ENCODE measurements around the gene POLN. TPM values are rescaled to one million over a fixed set of nuclear protein-coding genes. Genes with fewer than 3 reads are reported as not detected.
A peak's percentile ranks its signal among the peaks of the same experiment; 100 is the strongest.

POLN gene
- polyA plus RNA-seq, 2 of the 4 experiments (the other 2 are of a cell fraction), result 2.4 to 2.9 TPM

DNA sequence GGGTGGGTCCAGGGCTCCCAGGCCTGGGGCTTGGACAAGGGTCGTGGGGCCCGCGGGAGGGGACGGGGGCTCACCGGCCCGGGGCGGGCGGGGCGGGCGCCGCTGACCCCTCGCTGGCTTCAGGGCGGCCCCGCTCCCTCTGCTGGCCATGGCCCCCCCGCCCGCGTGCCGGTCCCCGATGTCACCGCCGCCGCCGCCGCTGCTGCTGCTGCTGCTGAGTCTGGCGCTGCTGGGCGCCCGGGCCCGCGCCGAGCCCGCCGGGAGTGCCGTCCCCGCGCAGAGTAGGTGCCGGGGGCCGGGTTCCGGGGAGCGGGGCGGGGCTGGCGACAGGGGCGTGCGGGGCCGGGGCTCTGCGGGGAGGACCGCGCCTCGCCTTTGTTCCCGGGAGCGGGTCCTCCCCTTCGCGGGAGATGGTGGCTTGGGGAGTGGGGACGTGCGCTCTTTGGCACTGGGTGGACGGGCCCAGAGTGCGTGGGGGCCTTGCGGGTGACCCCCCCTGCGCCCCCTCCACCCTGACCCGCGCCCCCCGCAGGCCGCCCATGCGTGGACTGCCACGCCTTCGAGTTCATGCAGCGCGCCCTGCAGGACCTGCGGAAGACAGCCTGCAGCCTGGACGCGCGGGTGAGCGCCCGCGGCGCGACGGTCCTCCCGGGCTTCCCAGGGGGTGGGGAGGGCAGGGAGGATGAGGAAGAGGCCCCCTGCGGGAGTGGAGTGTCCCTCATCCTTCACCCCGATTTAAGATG, 199.5 kb downstream of the POLN start:
- peak overlapping the region; percentile 96 to 97 for H3K27ac ChIP-seq
- ATAC-seq (peak; percentile 29 to 58), FAIRE-seq (no peak), DNase-seq (ENCODE audit: low read depth in 1 of 2, low spot score in 1 of 2) (no peak)
- TF ChIP-seq, protein P1, sequence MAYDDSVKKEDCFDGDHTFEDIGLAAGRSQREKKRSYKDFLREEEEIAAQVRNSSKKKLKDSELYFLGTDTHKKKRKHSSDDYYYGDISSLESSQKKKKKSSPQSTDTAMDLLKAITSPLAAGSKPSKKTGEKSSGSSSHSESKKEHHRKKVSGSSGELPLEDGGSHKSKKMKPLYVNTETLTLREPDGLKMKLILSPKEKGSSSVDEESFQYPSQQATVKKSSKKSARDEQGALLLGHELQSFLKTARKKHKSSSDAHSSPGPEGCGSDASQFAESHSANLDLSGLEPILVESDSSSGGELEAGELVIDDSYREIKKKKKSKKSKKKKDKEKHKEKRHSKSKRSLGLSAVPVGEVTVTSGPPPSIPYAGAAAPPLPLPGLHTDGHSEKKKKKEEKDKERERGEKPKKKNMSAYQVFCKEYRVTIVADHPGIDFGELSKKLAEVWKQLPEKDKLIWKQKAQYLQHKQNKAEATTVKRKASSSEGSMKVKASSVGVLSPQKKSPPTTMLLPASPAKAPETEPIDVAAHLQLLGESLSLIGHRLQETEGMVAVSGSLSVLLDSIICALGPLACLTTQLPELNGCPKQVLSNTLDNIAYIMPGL (CRISPR knock-in tag; IDR thresholded peaks at IDR 0.05; ENCODE audit: borderline replicate concordance), result no peak
- TF ChIP-seq, protein P2, sequence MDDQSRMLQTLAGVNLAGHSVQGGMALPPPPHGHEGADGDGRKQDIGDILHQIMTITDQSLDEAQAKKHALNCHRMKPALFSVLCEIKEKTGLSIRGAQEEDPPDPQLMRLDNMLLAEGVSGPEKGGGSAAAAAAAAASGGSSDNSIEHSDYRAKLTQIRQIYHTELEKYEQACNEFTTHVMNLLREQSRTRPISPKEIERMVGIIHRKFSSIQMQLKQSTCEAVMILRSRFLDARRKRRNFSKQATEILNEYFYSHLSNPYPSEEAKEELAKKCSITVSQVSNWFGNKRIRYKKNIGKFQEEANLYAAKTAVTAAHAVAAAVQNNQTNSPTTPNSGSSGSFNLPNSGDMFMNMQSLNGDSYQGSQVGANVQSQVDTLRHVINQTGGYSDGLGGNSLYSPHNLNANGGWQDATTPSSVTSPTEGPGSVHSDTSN (IDR thresholded peaks at IDR 0.05), result no peak
- TF ChIP-seq RCOR1 (IDR thresholded peaks at IDR 0.05; ENCODE audit: low read depth, low read length) (no peak), SREBF2 (IDR thresholded peaks at IDR 0.05) (no peak)
- WGBS (ENCODE audit: missing lambda C conversion rate), result 13% methylated on average over 2 of the region's 80 CpGs
- peak overlapping the region; percentile 99 for H3K4me3 ChIP-seq
- ChIA-PET CTCF (no interaction called here), POLR2A (no interaction called here)
- H3K9me3 ChIP-seq, result peaks cover 4% of the 10 kb centered on the region; the same call in 1 of the 3 replicates
- H3K4me2 ChIP-seq, result peak overlapping the region; percentile 87
- H3K4me1 ChIP-seq, result no peaks in the 10 kb centered on the region

DNA sequence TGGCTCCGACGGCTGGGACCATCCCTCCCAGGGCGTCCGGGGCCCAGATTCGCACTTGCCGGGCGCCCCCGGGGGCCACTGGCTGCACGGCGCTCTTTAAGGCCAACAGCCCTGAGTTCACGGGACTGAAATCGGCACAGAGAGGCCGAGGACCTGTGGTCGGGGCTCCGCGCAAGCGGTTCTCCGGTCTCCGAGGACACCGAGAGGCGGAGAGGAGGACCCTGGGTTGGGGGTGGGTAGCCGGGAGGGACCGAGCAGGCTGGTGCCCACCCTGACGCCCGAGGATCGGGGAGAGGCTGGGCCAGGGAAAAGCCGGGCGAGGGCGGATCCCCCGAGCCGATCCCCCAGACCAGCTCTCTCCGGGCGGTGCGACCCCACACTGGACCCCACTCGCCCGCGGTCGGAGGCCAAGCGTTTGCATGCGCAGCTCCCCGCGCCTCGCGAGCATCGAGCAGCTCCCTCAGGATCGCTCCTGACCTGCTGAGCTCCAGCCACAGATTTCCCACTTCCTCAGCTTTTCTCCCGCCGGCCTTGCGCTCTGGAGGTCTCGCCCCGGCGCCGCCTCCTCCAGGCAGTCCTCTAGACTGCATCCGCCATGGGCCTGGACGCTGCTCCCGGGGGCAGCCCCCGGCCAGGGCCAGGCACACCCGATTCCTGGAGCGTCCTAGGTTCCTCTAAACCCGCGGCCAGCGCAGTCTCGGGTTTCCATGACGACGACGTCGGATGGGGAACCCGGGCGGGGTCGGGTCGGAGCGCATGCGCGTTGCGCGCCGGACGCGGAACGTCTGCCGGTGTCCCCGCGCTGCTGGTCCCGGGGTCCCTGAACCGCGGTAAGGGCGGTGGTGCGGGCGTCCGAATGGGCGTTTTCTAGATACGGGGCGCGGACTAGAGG, 200.4 kb downstream of the POLN start:
- peak overlapping the region; percentile 99 for H3K4me3 ChIP-seq
- TF ChIP-seq, protein P1 (CRISPR knock-in tag; IDR thresholded peaks at IDR 0.05; ENCODE audit: borderline replicate concordance), result no peak
- TF ChIP-seq HEYL (CRISPR knock-in tag; IDR thresholded peaks at IDR 0.05) (no peak), PHF8 (IDR thresholded peaks at IDR 0.05; ENCODE audit: borderline replicate concordance, low read depth) (0 out of 2 replicates have a peak, but pooled peaks have one; percentile 27), HDAC2 (IDR thresholded peaks at IDR 0.05) (0 out of 2 replicates have a peak, but pooled peaks have one; percentile 33), POLR2A (IDR thresholded peaks at IDR 0.05; ENCODE audit: low read length) (peak; percentile 74), ZFP36 (IDR thresholded peaks at IDR 0.05; ENCODE audit: borderline replicate concordance, partially characterized antibody) (peak; percentile 100), KDM1A (IDR thresholded peaks at IDR 0.05; ENCODE audit: low read depth) (peak; percentile 94; the same call in 1 of the 2 replicates), CBX2 (IDR thresholded peaks at IDR 0.05; ENCODE audit: borderline replicate concordance, low read depth) (no peak), RNF2 (IDR thresholded peaks at IDR 0.05; ENCODE audit: borderline replicate concordance, low read depth) (peak; percentile 52; the same call in 1 of the 2 replicates)
- TF ChIP-seq, protein P3, sequence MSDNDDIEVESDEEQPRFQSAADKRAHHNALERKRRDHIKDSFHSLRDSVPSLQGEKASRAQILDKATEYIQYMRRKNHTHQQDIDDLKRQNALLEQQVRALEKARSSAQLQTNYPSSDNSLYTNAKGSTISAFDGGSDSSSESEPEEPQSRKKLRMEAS (IDR thresholded peaks at IDR 0.05), result peak; percentile 28; the same call in 1 of the 2 replicates
- TF ChIP-seq, protein P4, sequence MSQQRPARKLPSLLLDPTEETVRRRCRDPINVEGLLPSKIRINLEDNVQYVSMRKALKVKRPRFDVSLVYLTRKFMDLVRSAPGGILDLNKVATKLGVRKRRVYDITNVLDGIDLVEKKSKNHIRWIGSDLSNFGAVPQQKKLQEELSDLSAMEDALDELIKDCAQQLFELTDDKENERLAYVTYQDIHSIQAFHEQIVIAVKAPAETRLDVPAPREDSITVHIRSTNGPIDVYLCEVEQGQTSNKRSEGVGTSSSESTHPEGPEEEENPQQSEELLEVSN (IDR thresholded peaks at IDR 0.05; ENCODE audit: borderline replicate concordance, low read depth), result peak; percentile 84
- TF ChIP-seq, protein P5, sequence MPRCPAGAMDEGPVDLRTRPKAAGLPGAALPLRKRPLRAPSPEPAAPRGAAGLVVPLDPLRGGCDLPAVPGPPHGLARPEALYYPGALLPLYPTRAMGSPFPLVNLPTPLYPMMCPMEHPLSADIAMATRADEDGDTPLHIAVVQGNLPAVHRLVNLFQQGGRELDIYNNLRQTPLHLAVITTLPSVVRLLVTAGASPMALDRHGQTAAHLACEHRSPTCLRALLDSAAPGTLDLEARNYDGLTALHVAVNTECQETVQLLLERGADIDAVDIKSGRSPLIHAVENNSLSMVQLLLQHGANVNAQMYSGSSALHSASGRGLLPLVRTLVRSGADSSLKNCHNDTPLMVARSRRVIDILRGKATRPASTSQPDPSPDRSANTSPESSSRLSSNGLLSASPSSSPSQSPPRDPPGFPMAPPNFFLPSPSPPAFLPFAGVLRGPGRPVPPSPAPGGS (IDR thresholded peaks at IDR 0.05), result peak; percentile 21; the same call in 1 of the 3 replicates
- no peak for FAIRE-seq
- peak; percentile 80 to 81 for DNase-seq (ENCODE audit: low read depth in 1 of 2, low spot score in 1 of 2)
- POLR2A ChIA-PET, result interaction anchor here (0.5 to 1.2 kb wide), 2 partner anchors 12 to 33 kb away, joined by 3 to 5 read pairs; partner anchors contain the start of gene NELFA
- peaks cover 4% of the 10 kb centered on the region; the same call in 1 of the 3 replicates for H3K9me3 ChIP-seq
- CTCF ChIA-PET, result interaction anchor here (1.0 kb wide), 1 partner anchor 9 kb away, joined by 3 read pairs; no protein-coding TSS in a partner anchor
- peak; percentile 74 to 87 for ATAC-seq
- 0% methylated on average over 22 of the region's 94 CpGs for WGBS (ENCODE audit: missing lambda C conversion rate)
- H3K4me1 ChIP-seq, result no peaks in the 10 kb centered on the region
- peak overlapping the region; percentile 87 for H3K4me2 ChIP-seq
- peak overlapping the region; percentile 96 to 97 for H3K27ac ChIP-seq
